ENCODE measurements around the gene PCYT1A. TPM values are rescaled to one million over a fixed set of nuclear protein-coding genes. Genes with fewer than 3 reads are reported as not detected.
"Not testable (repeated sequence)": the region's sequence is repeated elsewhere in the genome, so short reads cannot be mapped to it uniquely, and the experiment has no call there.

PCYT1A gene
- total RNA-seq, 1 experiment from 2014 or later = 96.8 TPM

DNA sequence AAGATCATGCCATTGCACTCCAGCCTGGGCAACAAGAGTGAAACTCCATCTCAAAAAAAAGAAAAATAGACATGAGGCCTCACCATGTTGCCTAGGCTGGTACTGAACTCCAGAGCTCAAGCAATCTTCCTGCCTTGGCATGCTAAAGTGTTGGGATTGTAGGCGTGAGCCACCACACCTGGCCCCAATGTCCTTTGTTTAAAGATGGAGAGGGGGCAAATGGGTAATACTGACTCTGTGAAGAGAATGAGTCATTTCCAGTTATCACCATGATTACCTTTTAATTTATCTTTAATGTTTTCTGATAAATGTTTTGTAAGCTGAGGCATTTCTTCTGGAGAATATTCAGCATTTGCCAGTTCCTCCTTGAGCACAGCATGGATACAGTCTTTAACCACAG, 28.3 kb upstream of the PCYT1A start:
- Histone ChIP-seq H3K9me3 (ENCODE audit: control insufficient read depth, insufficient read depth, low read depth, low read length) (no peaks in the 10 kb centered on the region), H3K4me3 (ENCODE audit: low read depth in 2 of 2, low read length in 2 of 2) (no peak overlapping the region), H3K27me3 (ENCODE audit: control insufficient read depth, insufficient read depth, low read length) (no peaks in the 10 kb centered on the region), H3K27ac (ENCODE audit: low read length) (no peak overlapping the region), H3K36me3 (ENCODE audit: control insufficient read depth, insufficient read depth, low read length) (0 out of 2 replicates have a peak, but pooled peaks cover 2% of the 10 kb centered on the region), H3K4me1 (ENCODE audit: control insufficient read depth, insufficient read depth, low read length) (no peaks in the 10 kb centered on the region)
- in situ Hi-C loops (cut with HindIII; ENCODE audit: low pct_unique_long_range_greater_than_20kb, low sequenced_read_pairs) = no loop called here
- no peak for TF ChIP-seq SIN3A (IDR thresholded peaks at IDR 0.05; ENCODE audit: borderline replicate concordance, insufficient read depth, low read depth, low read length)
- TF ChIP-seq TCF7L2 (IDR thresholded peaks at IDR 0.05; ENCODE audit: low read depth, low read length) = no peak
- TF ChIP-seq, protein P1, sequence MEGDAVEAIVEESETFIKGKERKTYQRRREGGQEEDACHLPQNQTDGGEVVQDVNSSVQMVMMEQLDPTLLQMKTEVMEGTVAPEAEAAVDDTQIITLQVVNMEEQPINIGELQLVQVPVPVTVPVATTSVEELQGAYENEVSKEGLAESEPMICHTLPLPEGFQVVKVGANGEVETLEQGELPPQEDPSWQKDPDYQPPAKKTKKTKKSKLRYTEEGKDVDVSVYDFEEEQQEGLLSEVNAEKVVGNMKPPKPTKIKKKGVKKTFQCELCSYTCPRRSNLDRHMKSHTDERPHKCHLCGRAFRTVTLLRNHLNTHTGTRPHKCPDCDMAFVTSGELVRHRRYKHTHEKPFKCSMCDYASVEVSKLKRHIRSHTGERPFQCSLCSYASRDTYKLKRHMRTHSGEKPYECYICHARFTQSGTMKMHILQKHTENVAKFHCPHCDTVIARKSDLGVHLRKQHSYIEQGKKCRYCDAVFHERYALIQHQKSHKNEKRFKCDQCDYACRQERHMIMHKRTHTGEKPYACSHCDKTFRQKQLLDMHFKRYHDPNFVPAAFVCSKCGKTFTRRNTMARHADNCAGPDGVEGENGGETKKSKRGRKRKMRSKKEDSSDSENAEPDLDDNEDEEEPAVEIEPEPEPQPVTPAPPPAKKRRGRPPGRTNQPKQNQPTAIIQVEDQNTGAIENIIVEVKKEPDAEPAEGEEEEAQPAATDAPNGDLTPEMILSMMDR (IDR thresholded peaks at IDR 0.05) = no peak
- TF ChIP-seq, protein P2, sequence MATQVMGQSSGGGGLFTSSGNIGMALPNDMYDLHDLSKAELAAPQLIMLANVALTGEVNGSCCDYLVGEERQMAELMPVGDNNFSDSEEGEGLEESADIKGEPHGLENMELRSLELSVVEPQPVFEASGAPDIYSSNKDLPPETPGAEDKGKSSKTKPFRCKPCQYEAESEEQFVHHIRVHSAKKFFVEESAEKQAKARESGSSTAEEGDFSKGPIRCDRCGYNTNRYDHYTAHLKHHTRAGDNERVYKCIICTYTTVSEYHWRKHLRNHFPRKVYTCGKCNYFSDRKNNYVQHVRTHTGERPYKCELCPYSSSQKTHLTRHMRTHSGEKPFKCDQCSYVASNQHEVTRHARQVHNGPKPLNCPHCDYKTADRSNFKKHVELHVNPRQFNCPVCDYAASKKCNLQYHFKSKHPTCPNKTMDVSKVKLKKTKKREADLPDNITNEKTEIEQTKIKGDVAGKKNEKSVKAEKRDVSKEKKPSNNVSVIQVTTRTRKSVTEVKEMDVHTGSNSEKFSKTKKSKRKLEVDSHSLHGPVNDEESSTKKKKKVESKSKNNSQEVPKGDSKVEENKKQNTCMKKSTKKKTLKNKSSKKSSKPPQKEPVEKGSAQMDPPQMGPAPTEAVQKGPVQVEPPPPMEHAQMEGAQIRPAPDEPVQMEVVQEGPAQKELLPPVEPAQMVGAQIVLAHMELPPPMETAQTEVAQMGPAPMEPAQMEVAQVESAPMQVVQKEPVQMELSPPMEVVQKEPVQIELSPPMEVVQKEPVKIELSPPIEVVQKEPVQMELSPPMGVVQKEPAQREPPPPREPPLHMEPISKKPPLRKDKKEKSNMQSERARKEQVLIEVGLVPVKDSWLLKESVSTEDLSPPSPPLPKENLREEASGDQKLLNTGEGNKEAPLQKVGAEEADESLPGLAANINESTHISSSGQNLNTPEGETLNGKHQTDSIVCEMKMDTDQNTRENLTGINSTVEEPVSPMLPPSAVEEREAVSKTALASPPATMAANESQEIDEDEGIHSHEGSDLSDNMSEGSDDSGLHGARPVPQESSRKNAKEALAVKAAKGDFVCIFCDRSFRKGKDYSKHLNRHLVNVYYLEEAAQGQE (IDR thresholded peaks at IDR 0.05; ENCODE audit: insufficient read depth in 1 of 2, low read depth in 2 of 2, low read length in 1 of 2) = no peak
- no peak for TF ChIP-seq POLR2AphosphoS5 (IDR thresholded peaks at IDR 0.05; ENCODE audit: low read depth, low read length)
- POLR2A ChIA-PET = no interaction called here
- CTCF ChIA-PET = no interaction called here
- intact Hi-C loops (cut with micrococcal nuclease; ENCODE audit: unreplicated experiment) = no loop called here
- BruUV-seq (replicated peaks) = no TSS peak
- ATAC-seq = no peak
- no peak for DNase-seq (ENCODE audit: low read depth, low spot score)

DNA sequence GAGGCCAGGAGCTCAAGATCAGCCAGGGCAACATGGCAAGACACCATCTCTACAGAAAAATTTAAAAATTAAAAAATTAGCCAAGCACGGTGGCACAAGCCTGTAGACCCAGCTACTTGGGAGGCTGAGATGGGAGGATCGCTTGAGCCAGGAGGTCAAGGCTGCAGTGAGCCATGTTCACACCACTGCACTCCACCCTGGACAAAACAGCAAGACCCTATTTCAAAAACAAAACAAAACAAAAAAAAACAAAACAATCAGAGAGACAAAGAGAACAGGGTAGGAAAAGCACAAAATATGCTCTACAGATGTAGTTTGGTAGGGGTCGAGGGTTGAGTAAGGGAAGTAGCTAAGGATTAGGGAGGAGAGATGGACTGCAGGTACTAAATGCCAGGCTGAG, 27.1 kb upstream of the PCYT1A start:
- H3K27me3 ChIP-seq (ENCODE audit: control insufficient read depth, insufficient read depth, low read length) = no peaks in the 10 kb centered on the region
- intact Hi-C loops (cut with micrococcal nuclease; ENCODE audit: unreplicated experiment) (no loop called here), in situ Hi-C loops (cut with HindIII; ENCODE audit: low pct_unique_long_range_greater_than_20kb, low sequenced_read_pairs) (no loop called here)
- 0 out of 2 replicates have a peak, but pooled peaks cover 2% of the 10 kb centered on the region for H3K36me3 ChIP-seq (ENCODE audit: control insufficient read depth, insufficient read depth, low read length)
- no peak for TF ChIP-seq TCF7L2 (IDR thresholded peaks at IDR 0.05; ENCODE audit: low read depth, low read length)
- TF ChIP-seq, protein P1 (IDR thresholded peaks at IDR 0.05) = no peak
- TF ChIP-seq, protein P2 (IDR thresholded peaks at IDR 0.05; ENCODE audit: insufficient read depth in 1 of 2, low read depth in 2 of 2, low read length in 1 of 2) = no peak
- TF ChIP-seq POLR2AphosphoS5 (IDR thresholded peaks at IDR 0.05; ENCODE audit: low read depth, low read length) = no peak
- no peak overlapping the region for H3K27ac ChIP-seq (ENCODE audit: low read length)
- H3K4me3 ChIP-seq (ENCODE audit: low read depth in 2 of 2, low read length in 2 of 2) = no peak overlapping the region
- no TSS peak for BruUV-seq (replicated peaks)
- CTCF ChIA-PET = no interaction called here
- no peaks in the 10 kb centered on the region for H3K9me3 ChIP-seq (ENCODE audit: control insufficient read depth, insufficient read depth, low read depth, low read length)
- DNase-seq (ENCODE audit: low read depth, low spot score) (no peak), ATAC-seq (no peak)
- no peaks in the 10 kb centered on the region for H3K4me1 ChIP-seq (ENCODE audit: control insufficient read depth, insufficient read depth, low read length)
- POLR2A ChIA-PET = interaction anchor here (0.7 kb wide), 1 partner anchor 79 kb away, joined by 3 read pairs; no protein-coding TSS in a partner anchor

DNA sequence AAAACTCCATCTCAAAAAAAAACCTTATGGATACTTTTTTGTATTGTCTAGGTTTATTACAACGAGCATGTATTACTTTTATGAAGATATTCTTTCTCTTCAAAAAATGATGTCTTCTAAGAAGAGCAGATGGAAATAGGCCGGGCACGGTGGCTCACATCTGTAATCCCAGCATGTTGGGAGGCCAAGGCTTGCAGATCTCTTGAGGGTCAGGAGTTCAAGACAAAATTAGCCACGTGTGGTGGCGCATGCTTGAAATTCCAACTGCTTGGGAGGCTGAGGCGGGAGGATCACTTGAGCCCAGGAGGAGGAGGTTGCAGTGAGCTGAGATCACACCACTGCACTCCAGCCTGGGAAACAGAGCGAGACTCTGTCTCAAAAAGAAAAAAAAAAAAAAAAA, 26.6 kb upstream of the PCYT1A start:
- DNase-seq (ENCODE audit: low read depth, low spot score); H3K36me3 ChIP-seq (ENCODE audit: control insufficient read depth, insufficient read depth, low read length); H3K4me3 ChIP-seq (ENCODE audit: low read depth in 2 of 2, low read length in 2 of 2); intact Hi-C loops (cut with micrococcal nuclease; ENCODE audit: unreplicated experiment); H3K9me3 ChIP-seq (ENCODE audit: control insufficient read depth, insufficient read depth, low read depth, low read length); H3K27me3 ChIP-seq (ENCODE audit: control insufficient read depth, insufficient read depth, low read length); ATAC-seq; POLR2A ChIA-PET; H3K27ac ChIP-seq (ENCODE audit: low read length); CTCF ChIA-PET; BruUV-seq (replicated peaks); H3K4me1 ChIP-seq (ENCODE audit: control insufficient read depth, insufficient read depth, low read length); in situ Hi-C loops (cut with HindIII; ENCODE audit: low pct_unique_long_range_greater_than_20kb, low sequenced_read_pairs): not testable (repeated sequence)

DNA sequence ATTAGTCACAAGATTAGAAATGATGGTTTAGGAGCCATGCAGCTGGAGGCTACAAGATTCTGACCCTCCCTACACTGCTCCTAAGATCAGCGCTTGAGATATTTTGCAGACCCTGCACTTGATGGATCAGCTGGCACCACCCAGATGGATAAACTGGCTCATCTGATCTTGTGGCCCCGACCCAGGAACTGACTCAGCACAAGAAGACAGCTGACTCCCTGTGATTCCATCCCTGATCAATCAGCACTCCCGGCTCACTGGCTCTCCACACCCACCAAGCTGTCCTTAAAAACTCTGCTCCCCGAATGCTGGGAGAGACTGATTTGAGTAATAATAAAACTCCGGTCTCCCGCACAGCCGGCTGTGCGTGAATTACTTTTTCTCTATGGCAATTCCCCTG, 15.4 kb upstream of the PCYT1A start:
- not testable (repeated sequence) for ATAC-seq

More for the DNA sequence above, 15.4 kb upstream of the PCYT1A start:
- H3K9me3 ChIP-seq (ENCODE audit: control insufficient read depth, insufficient read depth, low read depth, low read length); H3K36me3 ChIP-seq (ENCODE audit: control insufficient read depth, insufficient read depth, low read length); POLR2A ChIA-PET; DNase-seq (ENCODE audit: low read depth, low spot score); H3K27me3 ChIP-seq (ENCODE audit: control insufficient read depth, insufficient read depth, low read length); H3K27ac ChIP-seq (ENCODE audit: low read length); H3K4me3 ChIP-seq (ENCODE audit: low read depth in 2 of 2, low read length in 2 of 2); in situ Hi-C loops (cut with HindIII; ENCODE audit: low pct_unique_long_range_greater_than_20kb, low sequenced_read_pairs); BruUV-seq (replicated peaks); H3K4me1 ChIP-seq (ENCODE audit: control insufficient read depth, insufficient read depth, low read length); intact Hi-C loops (cut with micrococcal nuclease; ENCODE audit: unreplicated experiment): not testable (repeated sequence)
- CTCF ChIA-PET = interaction anchor here (0.5 kb wide), 1 partner anchor 295 kb away, joined by 3 read pairs; no protein-coding TSS in a partner anchor
